Measurements from ENCODE around the gene TRAF3IP3. TPM values are rescaled to one million over a fixed set of nuclear protein-coding genes. Genes with fewer than 3 reads are reported as not detected.

TRAF3IP3 gene, protein sequence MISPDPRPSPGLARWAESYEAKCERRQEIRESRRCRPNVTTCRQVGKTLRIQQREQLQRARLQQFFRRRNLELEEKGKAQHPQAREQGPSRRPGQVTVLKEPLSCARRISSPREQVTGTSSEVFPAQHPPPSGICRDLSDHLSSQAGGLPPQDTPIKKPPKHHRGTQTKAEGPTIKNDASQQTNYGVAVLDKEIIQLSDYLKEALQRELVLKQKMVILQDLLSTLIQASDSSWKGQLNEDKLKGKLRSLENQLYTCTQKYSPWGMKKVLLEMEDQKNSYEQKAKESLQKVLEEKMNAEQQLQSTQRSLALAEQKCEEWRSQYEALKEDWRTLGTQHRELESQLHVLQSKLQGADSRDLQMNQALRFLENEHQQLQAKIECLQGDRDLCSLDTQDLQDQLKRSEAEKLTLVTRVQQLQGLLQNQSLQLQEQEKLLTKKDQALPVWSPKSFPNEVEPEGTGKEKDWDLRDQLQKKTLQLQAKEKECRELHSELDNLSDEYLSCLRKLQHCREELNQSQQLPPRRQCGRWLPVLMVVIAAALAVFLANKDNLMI
- total RNA-seq: 100 to 1,000 TPM; 127 to 157 TPM

DNA sequence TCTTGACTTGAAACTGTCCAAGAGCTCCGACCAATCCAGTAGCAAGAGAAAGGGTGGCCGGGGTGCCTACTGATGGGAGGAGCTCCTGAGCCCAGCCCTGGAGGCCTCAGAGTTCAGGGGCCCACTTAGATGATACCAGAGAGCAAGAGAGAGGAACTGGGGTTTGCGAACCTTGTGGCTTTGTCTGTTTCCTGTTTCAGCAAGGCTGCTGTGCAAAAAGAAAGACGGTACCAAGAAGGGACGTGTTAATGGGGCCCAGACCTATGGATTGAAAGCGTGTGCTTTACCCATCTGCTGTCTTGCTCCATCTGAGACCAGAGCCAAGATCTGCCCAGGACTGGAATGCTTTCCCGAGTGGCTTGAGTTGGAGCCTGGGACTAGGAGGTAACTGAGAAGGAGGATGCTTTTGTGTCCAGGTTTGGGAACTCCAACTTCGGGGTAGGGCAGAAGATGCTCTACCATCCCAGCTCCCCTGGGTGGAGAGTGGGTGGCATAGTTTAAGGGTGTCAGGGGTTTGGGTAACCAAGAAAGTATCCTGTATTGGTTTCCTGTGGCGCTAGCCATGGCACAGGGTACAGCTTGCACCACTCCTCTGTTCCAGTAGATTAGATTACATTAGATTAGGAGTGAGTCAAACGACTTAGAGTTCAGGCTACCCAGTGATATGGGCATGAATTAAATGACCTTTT lies at the start of gene TRAF3IP3:
Gene TRAF3IP3 (plus strand): TSS at position 128 of the 689 bp plus-strand sequence. CDS start 3,987 bp downstream, outside the sequence.
- Mint-ChIP-seq H3K4me3 (peak within 1 kb of the TSS; percentile 90 to 95), H3K9me3 (no peaks in the 10 kb centered on the region), H3K4me1 (ENCODE audit: low read depth) (peaks cover 83% of the 10 kb centered on the region), H3K27me3 (ENCODE audit: low read depth) (no peaks in the 10 kb centered on the region), H3K27ac (peak within 1 kb of the TSS; percentile 83), H3K36me3 (ENCODE audit: insufficient read depth in 2 of 2) (peaks cover 19 to 44% of the 10 kb centered on the region in 2 donors)
- ATAC-seq (replicated peaks in 1 of 2) (peak; percentile 77 to 78), DNase-seq (peak; percentile 82 to 85)

DNA sequence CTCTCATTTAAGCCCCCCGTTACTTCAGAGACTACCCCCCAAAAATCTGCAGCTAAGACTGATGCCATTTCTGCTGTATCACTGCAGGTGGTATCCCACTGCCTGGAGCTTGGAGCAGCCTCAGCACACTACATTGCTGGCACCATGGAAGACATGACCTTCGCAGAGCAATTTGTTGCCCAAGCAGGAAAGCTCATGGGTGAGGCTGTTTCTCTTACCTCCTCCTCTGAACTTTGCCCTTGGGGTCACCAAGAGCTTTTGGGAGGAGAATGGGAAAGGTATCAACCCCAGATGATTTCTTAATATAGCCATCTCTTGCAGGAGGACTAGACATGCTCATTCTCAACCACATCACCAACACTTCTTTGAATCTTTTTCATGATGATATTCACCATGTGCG lies 49.2 kb upstream of the TRAF3IP3 start:
- Mint-ChIP-seq H3K4me1 (ENCODE audit: low read depth) (peaks cover 72% of the 10 kb centered on the region), H3K4me3 (peak overlapping the region in 1 of 2 donors; percentile 21), H3K9me3 (no peaks in the 10 kb centered on the region), H3K27ac (peak overlapping the region; percentile 72), H3K36me3 (ENCODE audit: insufficient read depth in 2 of 2) (peaks cover 0 to 1% of the 10 kb centered on the region in 2 donors), H3K27me3 (ENCODE audit: low read depth) (no peaks in the 10 kb centered on the region)
- no peak for ATAC-seq (replicated peaks in 1 of 2)
- DNase-seq: no peak

DNA sequence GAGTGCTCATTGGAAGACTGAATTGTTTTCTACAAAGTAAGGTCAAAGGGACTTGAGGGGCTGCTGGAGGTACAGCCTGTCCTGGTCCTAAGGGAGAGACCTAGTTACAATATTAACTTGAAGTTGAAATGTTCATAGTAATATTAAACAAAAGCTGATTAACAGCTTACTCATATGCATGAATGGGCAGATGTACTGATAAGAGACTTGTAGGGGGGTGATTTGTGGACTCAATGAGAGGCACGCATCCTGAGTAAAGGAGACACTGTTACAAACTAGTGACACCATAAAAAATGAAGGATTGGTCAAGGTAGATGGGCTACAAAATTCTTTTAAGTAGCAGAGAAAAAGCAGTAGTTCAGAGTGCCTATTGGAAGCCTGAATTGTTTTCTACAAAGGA lies 48.5 kb upstream of the TRAF3IP3 start:
- no peak for ATAC-seq (replicated peaks in 1 of 2)
- Mint-ChIP-seq H3K27me3 (ENCODE audit: low read depth) (no peaks in the 10 kb centered on the region), H3K27ac (peak overlapping the region; percentile 72), H3K36me3 (ENCODE audit: insufficient read depth in 2 of 2) (no peaks in the 10 kb centered on the region), H3K4me1 (ENCODE audit: low read depth) (peaks cover 72% of the 10 kb centered on the region), H3K4me3 (peak overlapping the region; percentile 11 to 21), H3K9me3 (no peaks in the 10 kb centered on the region)
- DNase-seq: no peak

DNA sequence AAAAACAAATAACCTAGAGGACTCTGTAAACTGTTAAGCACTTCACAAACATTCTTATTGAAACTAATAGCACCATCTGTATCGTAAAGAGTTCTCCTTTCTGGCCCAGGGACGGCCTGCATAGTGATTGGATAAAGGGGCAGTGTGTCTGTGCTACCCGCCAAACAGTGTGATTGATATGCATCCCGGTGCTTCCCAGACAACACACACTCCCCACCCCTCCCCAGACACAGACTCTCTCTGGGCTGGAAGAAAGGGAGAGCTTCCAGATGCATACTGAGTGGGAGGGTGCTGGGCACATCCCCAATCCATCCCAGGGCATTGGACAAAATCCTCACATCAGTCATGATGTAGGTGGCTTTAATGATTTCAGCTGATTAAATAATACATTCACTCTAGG lies 47.6 kb upstream of the TRAF3IP3 start:
- Mint-ChIP-seq H3K27ac (no peak overlapping the region), H3K4me3 (no peak overlapping the region), H3K9me3 (no peaks in the 10 kb centered on the region), H3K36me3 (ENCODE audit: insufficient read depth in 2 of 2) (no peaks in the 10 kb centered on the region), H3K4me1 (ENCODE audit: low read depth) (peaks cover 72% of the 10 kb centered on the region), H3K27me3 (ENCODE audit: low read depth) (no peaks in the 10 kb centered on the region)
- DNase-seq: no peak
- ATAC-seq (replicated peaks in 1 of 2): no peak

DNA sequence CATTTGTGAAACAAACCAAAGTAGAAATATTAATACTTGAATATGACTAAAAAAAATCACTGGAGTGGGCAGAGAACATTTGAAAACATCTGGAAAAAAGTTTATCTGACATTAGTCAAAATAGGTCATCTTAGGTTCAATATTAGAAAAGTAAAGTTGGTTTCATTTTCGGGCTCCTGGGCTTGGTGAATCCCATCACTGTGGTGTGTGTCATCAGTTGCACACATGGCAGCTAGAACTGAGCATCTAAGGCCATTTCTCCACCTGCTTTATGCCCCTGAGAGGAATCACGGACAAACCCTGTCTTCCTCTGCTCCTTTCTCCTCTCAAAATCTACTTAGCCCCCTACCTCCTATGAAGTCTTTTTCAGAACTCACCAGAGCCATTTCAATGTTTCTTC lies 45.8 kb upstream of the TRAF3IP3 start:
- no peaks in the 10 kb centered on the region for H3K27me3 Mint-ChIP-seq (ENCODE audit: low read depth)
- peak overlapping the region; percentile 69 for H3K27ac Mint-ChIP-seq
- H3K4me3 Mint-ChIP-seq: peak overlapping the region; percentile 57 to 71
- peak; percentile 8 to 15 for DNase-seq
- H3K9me3 Mint-ChIP-seq: no peaks in the 10 kb centered on the region
- no peaks in the 10 kb centered on the region for H3K36me3 Mint-ChIP-seq (ENCODE audit: insufficient read depth in 2 of 2)
- ATAC-seq (replicated peaks in 1 of 2): peak; percentile 71 to 72
- H3K4me1 Mint-ChIP-seq (ENCODE audit: low read depth): peaks cover 62% of the 10 kb centered on the region

DNA sequence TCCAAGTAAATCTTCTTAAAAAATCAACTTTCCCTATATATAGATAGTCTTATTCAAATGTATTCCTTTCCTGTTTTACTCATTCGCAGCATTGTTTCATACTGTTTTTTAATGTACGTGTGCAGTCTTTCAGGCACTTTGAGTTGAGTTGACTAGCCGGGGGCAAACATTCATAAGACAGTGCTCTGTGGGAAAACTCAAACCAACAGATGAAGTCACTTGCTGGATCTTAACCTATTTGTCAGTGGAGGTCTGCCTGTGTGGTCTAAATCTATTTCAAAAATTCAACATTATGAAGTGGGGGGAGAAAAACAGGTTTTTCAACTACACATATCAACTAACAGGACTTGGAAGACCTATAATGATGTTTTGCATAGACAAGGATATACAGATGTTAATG lies 45.0 kb upstream of the TRAF3IP3 start:
- H3K27me3 Mint-ChIP-seq (ENCODE audit: low read depth): no peaks in the 10 kb centered on the region
- H3K9me3 Mint-ChIP-seq: no peaks in the 10 kb centered on the region
- no peak for DNase-seq
- peak; percentile 45 to 66 for ATAC-seq (replicated peaks in 1 of 2)
- H3K4me1 Mint-ChIP-seq (ENCODE audit: low read depth): peaks cover 61% of the 10 kb centered on the region
- H3K4me3 Mint-ChIP-seq: peak overlapping the region; percentile 57 to 71
- peak overlapping the region; percentile 69 for H3K27ac Mint-ChIP-seq
- no peaks in the 10 kb centered on the region for H3K36me3 Mint-ChIP-seq (ENCODE audit: insufficient read depth in 2 of 2)

DNA sequence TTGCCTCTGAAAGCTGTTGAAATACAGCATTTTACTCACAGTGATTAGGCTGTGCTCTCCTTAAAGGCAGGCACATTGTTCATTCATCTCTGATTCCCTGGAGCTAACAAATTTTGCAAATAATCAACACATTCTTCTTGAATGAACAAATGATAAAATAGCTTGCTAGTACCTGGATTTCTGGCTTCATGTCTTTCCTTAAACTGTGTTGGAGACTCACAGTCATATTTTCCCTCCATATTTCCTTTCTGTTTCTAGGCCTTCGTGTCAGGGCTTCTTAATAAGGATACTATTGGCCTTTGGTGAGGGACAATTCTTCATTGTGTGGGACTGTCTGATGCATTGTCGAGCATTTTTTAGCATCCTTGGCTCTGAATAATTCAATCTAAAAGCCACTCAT lies 41.5 kb upstream of the TRAF3IP3 start:
- H3K4me3 Mint-ChIP-seq: peak overlapping the region; percentile 50 to 63
- H3K36me3 Mint-ChIP-seq (ENCODE audit: insufficient read depth in 2 of 2): no peaks in the 10 kb centered on the region
- peaks cover 59% of the 10 kb centered on the region for H3K4me1 Mint-ChIP-seq (ENCODE audit: low read depth)
- H3K9me3 Mint-ChIP-seq: peaks cover 3% of the 10 kb centered on the region in 2 donors
- no peak for DNase-seq
- no peaks in the 10 kb centered on the region for H3K27me3 Mint-ChIP-seq (ENCODE audit: low read depth)
- ATAC-seq (replicated peaks in 1 of 2): no peak
- H3K27ac Mint-ChIP-seq: peak overlapping the region; percentile 10

DNA sequence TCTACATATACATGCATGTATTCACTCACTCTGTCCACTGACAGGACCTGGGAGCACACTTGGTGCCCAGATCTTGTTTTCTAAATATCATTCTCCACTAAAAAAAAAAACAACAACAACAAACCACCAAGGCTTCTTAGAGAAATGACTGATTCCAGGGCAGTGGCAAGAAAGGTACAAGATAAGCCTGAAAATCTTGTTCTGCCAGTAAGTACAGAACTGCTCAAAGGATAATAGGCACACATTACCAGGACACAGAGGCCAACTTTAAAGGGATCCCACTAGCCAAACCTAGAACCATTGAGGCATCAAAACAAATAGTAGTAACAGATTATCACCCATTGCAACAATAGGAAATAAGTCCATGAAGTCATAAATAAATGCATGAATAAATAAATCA lies 40.5 kb upstream of the TRAF3IP3 start:
- Mint-ChIP-seq H3K4me3 (peak overlapping the region; percentile 58 to 65), H3K9me3 (peaks cover 3% of the 10 kb centered on the region in 2 donors), H3K36me3 (ENCODE audit: insufficient read depth in 2 of 2) (no peaks in the 10 kb centered on the region), H3K27ac (peak overlapping the region; percentile 43), H3K27me3 (ENCODE audit: low read depth) (no peaks in the 10 kb centered on the region), H3K4me1 (ENCODE audit: low read depth) (peaks cover 49% of the 10 kb centered on the region)
- no peak for DNase-seq
- ATAC-seq (replicated peaks in 1 of 2): no peak

DNA sequence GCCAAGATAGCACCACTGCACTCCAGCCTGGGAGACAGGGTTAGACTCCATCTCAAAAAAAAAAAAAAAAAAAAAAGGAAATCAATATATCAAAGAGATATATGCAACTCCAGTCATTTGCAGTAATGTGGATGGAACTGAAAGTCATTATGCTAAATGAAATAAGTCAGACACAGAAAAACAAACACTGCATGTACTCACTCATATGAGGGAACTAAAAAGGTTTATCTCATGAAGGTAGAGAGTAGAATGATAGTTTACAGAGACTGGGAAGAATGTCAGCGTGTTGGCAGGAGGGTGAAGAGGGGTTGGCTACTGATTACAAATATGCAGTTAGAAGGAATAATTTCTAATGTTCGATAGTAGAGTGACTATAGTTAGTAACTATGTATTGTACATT lies 38.0 kb upstream of the TRAF3IP3 start:
- peaks cover 3 to 5% of the 10 kb centered on the region in 2 donors for H3K9me3 Mint-ChIP-seq
- ATAC-seq (replicated peaks in 1 of 2) (peak; percentile 78 to 82), DNase-seq (no peak)
- H3K4me3 Mint-ChIP-seq: peak overlapping the region in 1 of 2 donors; percentile 3
- H3K36me3 Mint-ChIP-seq (ENCODE audit: insufficient read depth in 2 of 2): peaks cover 0 to 1% of the 10 kb centered on the region in 2 donors
- no peak overlapping the region for H3K27ac Mint-ChIP-seq
- H3K27me3 Mint-ChIP-seq (ENCODE audit: low read depth): no peaks in the 10 kb centered on the region
- peaks cover 54% of the 10 kb centered on the region for H3K4me1 Mint-ChIP-seq (ENCODE audit: low read depth)

DNA sequence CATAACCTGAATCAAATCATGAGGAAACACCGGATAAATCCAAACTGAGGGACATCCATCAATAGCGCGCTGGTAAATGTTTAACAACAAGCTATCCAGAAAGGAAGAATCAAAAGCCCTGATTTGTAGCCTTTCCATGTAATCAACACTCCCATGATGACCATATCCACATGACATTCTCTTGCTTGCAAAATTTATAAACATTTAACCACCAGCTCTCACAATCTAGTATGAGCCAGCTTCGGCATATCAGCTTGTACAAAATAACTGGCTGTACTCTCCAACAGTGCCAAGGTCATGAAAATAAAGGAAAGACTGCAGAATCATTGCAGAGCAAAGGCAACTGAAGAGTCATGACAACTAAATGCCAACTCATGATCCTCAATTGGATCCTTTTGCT lies 35.5 kb upstream of the TRAF3IP3 start:
- Mint-ChIP-seq H3K27ac (peak overlapping the region; percentile 9), H3K36me3 (ENCODE audit: insufficient read depth in 2 of 2) (peaks cover 0 to 4% of the 10 kb centered on the region in 2 donors), H3K4me3 (no peak overlapping the region), H3K27me3 (ENCODE audit: low read depth) (no peaks in the 10 kb centered on the region), H3K4me1 (ENCODE audit: low read depth) (peaks cover 69% of the 10 kb centered on the region), H3K9me3 (peaks cover 3 to 5% of the 10 kb centered on the region in 2 donors)
- DNase-seq: no peak
- ATAC-seq (replicated peaks in 1 of 2): no peak

DNA sequence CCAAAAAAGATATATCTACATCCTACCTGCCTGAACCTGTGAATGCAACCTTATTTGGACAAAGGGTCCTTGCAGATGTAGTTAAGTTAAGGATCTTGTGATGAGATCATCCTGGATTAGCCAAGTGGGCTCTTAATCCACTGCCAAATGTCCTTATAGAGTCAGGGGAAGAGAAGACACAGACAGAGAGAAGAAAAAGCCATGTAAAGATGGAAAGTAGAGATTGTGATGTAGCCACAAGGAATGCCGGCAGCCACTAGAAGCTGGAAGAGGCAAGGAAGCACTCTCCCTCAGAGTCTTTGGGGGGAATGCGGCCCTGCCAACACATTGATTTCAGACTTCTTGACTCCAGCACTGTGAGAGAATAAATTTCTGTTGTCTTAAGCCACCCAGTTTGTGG lies 35.0 kb upstream of the TRAF3IP3 start:
- ATAC-seq (replicated peaks in 1 of 2) (no peak), DNase-seq (no peak)
- Mint-ChIP-seq H3K27me3 (ENCODE audit: low read depth) (no peaks in the 10 kb centered on the region), H3K4me3 (no peak overlapping the region), H3K9me3 (peaks cover 3 to 5% of the 10 kb centered on the region in 2 donors), H3K27ac (no peak overlapping the region), H3K4me1 (ENCODE audit: low read depth) (peaks cover 69% of the 10 kb centered on the region), H3K36me3 (ENCODE audit: insufficient read depth in 2 of 2) (peaks cover 0 to 4% of the 10 kb centered on the region in 2 donors)

DNA sequence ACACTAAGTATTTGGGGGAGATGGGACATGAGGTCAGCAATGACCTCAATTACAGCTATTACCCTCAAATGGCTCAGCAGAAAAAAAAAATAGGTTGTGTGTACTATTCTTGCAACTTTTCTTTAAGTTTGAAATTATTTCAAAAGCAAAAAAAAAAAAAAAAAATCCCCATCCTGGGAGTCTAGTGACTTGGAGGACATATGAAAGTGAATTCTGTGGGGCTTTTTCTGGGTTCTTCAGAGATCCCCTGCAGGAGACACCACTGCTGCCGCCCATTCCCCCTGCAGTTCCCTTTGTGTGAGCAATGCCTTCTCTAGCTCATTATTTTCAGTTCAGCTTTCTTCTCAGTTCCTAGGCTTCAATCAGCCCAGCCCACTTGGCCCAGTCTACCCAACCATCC lies 34.5 kb upstream of the TRAF3IP3 start:
- Mint-ChIP-seq H3K27ac (peak overlapping the region; percentile 54), H3K27me3 (ENCODE audit: low read depth) (no peaks in the 10 kb centered on the region), H3K4me1 (ENCODE audit: low read depth) (peaks cover 64% of the 10 kb centered on the region), H3K9me3 (peaks cover 3 to 5% of the 10 kb centered on the region in 2 donors), H3K4me3 (no peak overlapping the region), H3K36me3 (ENCODE audit: insufficient read depth in 2 of 2) (peaks cover 0 to 4% of the 10 kb centered on the region in 2 donors)
- DNase-seq (no peak), ATAC-seq (replicated peaks in 1 of 2) (no peak)

DNA sequence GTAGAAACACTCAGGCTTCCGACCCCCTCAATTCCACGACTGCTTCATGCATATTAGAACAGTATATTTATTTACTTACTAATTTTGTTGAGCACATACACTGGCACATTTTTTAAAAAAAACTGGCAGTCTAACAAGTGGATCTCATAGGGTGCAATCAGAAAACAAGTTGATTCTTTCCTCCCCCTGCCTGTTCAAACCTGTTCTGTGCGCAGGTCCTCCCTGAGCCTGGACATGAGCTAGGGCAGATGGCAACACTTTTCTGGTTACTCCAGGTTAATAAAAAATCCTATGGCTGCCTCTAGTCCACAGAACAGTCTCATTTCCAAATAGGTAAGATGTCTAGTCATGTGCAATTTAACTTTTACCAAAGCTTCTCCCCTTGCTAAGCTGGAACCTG lies 32.6 kb upstream of the TRAF3IP3 start:
- no peak for DNase-seq
- no peak for ATAC-seq (replicated peaks in 1 of 2)
- H3K36me3 Mint-ChIP-seq (ENCODE audit: insufficient read depth in 2 of 2): peaks cover 2 to 4% of the 10 kb centered on the region in 2 donors
- H3K4me1 Mint-ChIP-seq (ENCODE audit: low read depth): peaks cover 62% of the 10 kb centered on the region
- no peaks in the 10 kb centered on the region for H3K27me3 Mint-ChIP-seq (ENCODE audit: low read depth)
- H3K4me3 Mint-ChIP-seq: no peak overlapping the region
- peaks cover 3 to 8% of the 10 kb centered on the region in 2 donors for H3K9me3 Mint-ChIP-seq
- H3K27ac Mint-ChIP-seq: no peak overlapping the region

Data from activated T-cell treated with anti-CD3 and anti-CD28 coated beads, Interleukin-2, amount 50 U/mL, for 72 hours (primary cell).